Keratinocyte (primary cell): Measurements from ENCODE around the gene TCP10L. TPM values are rescaled to one million over a fixed set of nuclear protein-coding genes. Genes with fewer than 3 reads are reported as not detected.

Experiments
- DNase-seq: peaks from one replicate; pipeline ENCODE4 v3.0.0-alpha.2; 2011; ENCODE audit warnings: low read depth, missing footprints, low spot score
- FAIRE-seq: peaks from 2 replicates; lab custom pipeline; 2011; peaks lifted over from hg19 to GRCh38; lab: Jason Lieb, UNC
- H2AFZ ChIP-seq: 2 replicates; pipeline ENCODE4 v1.6.0; 2012; ENCODE audit warnings: low read length, control low read depth, inconsistent platforms; ENCODE audit not compliant: control insufficient read depth
- H3K27ac ChIP-seq: 2 replicates; pipeline ENCODE4 v1.5.1; 2011; ENCODE audit warnings: low read length; ENCODE audit not compliant: control insufficient read depth, insufficient read depth
- H3K27me3 ChIP-seq: 3 replicates; pipeline ENCODE4 v1.6.0; 2011; ENCODE audit warnings: low read length; ENCODE audit not compliant: control insufficient read depth, insufficient read depth; ENCODE audit errors: extremely low read depth
- H3K36me3 ChIP-seq, 2 experiments: 2 replicates in 1 of 2; 3 replicates in 1 of 2; pipeline ENCODE4 v1.5.1; 2011; ENCODE audit warnings: low read length in 2 of 2, mild to moderate bottlenecking in 1 of 2; ENCODE audit not compliant: control insufficient read depth in 2 of 2, insufficient read depth in 2 of 2; ENCODE audit errors: extremely low read depth in 1 of 2
- H3K4me1 ChIP-seq: 3 replicates; pipeline ENCODE4 v1.5.1; 2011; ENCODE audit warnings: low read length; ENCODE audit not compliant: control insufficient read depth, insufficient read depth; ENCODE audit errors: extremely low read depth
- H3K4me2 ChIP-seq: 3 replicates; pipeline ENCODE4 v1.6.0; 2011; ENCODE audit warnings: low read depth, low read length; ENCODE audit not compliant: control insufficient read depth, insufficient read depth; ENCODE audit errors: extremely low read depth
- H3K4me3 ChIP-seq, 3 experiments: fragments of 200-600 bp in 1 of 3; sonication (generic) in 1 of 3; 2 replicates in 2 of 3; 3 replicates in 1 of 3; pipeline ENCODE4 v1.5.1; 2011 to 2016; ENCODE audit warnings: low read length in 3 of 3, mild to moderate bottlenecking in 3 of 3, control low read depth in 2 of 3, inconsistent platforms in 1 of 3, low read depth in 1 of 3, mixed read lengths in 1 of 3, mixed run types in 1 of 3, moderate library complexity in 1 of 3; ENCODE audit not compliant: control insufficient read depth in 2 of 3, insufficient read depth in 2 of 3; ENCODE audit errors: extremely low read depth in 1 of 3
- H3K79me2 ChIP-seq: 2 replicates; pipeline ENCODE4 v1.6.0; 2012; ENCODE audit warnings: low read length; ENCODE audit not compliant: control insufficient read depth, insufficient read depth
- H3K9ac ChIP-seq: 3 replicates; pipeline ENCODE4 v1.6.0; 2011; ENCODE audit warnings: low read length; ENCODE audit not compliant: control insufficient read depth, insufficient read depth; ENCODE audit errors: extremely low read depth
- H3K9me1 ChIP-seq: 3 replicates; pipeline ENCODE4 v1.6.0; 2011; ENCODE audit warnings: low read length; ENCODE audit not compliant: control insufficient read depth, insufficient read depth; ENCODE audit errors: extremely low read depth
- H3K9me3 ChIP-seq: 2 replicates; pipeline ENCODE4 v1.5.1; 2012; ENCODE audit warnings: low read depth, low read length; ENCODE audit not compliant: control insufficient read depth
- H4K20me1 ChIP-seq: 3 replicates; pipeline ENCODE4 v1.6.0; 2011; ENCODE audit warnings: low read length; ENCODE audit not compliant: control insufficient read depth, insufficient read depth; ENCODE audit errors: extremely low read depth
- CTCF ChIP-seq, 3 experiments: IDR thresholded peaks in 1 of 3; conservative IDR thresholded peaks in 1 of 3; optimal IDR thresholded peaks in 1 of 3; 2 replicates in 2 of 3; 3 replicates in 1 of 3; pipeline versions ENCODE3 to v1.5.1; 2011; ENCODE audit warnings: low read length in 3 of 3, mild to moderate bottlenecking in 3 of 3, moderate library complexity in 2 of 3, control low read depth in 1 of 3, inconsistent platforms in 1 of 3; ENCODE audit not compliant: insufficient read depth in 2 of 3; ENCODE audit errors: extremely low read depth in 1 of 3
- EZH2 ChIP-seq: IDR thresholded peaks from one replicate; pipeline ENCODE4 v1.6.1; 2012; ENCODE audit warnings: inconsistent platforms, mild to moderate bottlenecking, low read length, moderate library complexity
- dilution Hi-C: fragments of 300-500 bp; cut with MboI; formaldehyde crosslinking; loops from one replicate; pipeline ENCODE4 v1.7.0; 2020; ENCODE audit warnings: low sequenced_read_pairs; ENCODE audit not compliant: extremely low pct_ligation_motif_present
- polyA plus RNA-seq, 5 experiments: library from polyadenylated mRNA; depleted of rRNA in 3 of 5; stranded (reverse) in 3 of 5; stranded (forward) in 1 of 5; unstranded in 1 of 5; fragments of >200 nt; gene quantifications; 1 replicate in 1 of 5; 2 replicates in 3 of 5; 3 replicates in 1 of 5; pipeline versions ENCODE4 v1.2.1 to v1.2.3, GENCODE V29; 2011 to 2012; ENCODE audit warnings: missing spikeins in 2 of 5, low read depth in 1 of 5, low replicate concordance in 1 of 5

Gene TCP10L
- polyA plus RNA-seq, 1 donor (not counting 4 experiments of a cell fraction or from before 2014, with no cell fraction given): 0.25 TPM

DNA sequence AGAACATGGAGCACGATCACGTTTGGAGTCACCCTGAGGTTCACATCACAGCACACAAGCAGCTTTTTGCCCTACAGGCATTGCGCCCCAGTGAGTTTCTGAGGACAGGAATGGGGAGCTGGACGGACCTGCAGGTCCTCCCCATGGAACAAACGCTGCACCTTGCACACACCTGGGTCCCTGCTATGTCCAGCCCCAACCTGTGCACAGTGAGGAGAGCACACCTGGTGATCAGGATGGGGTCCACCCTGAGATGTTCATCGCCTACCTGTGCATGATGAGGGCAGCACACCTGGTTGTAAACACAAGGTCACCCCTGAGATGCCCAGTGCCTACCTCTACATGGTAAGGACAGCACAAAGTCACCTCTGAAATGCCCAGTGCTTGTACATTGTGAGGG, 45.9 kb downstream of the TCP10L start:
- H2AFZ ChIP-seq: no peak overlapping the region
- H3K4me2 ChIP-seq: no peak overlapping the region
- no peaks in the 10 kb centered on the region for H3K27me3 ChIP-seq
- no peaks in the 10 kb centered on the region for H3K9me1 ChIP-seq
- no peaks in the 10 kb centered on the region for H3K4me1 ChIP-seq
- no peak overlapping the region for H3K27ac ChIP-seq
- no peak for TF ChIP-seq CTCF (optimal IDR thresholded peaks at IDR 0.05 in 1 of 3, IDR thresholded peaks at IDR 0.05 in 1 of 3, conservative IDR thresholded peaks at IDR 0.05 in 1 of 3; ENCODE audit: extremely low read depth in 1 of 3, insufficient read depth in 2 of 3, low read length in 3 of 3)
- no peaks in the 10 kb centered on the region for H4K20me1 ChIP-seq
- no peak overlapping the region for H3K4me3 ChIP-seq
- dilution Hi-C loops: no loop called here
- no peaks in the 10 kb centered on the region for H3K9me3 ChIP-seq
- H3K9ac ChIP-seq: no peak overlapping the region
- DNase-seq: no peak
- H3K36me3 ChIP-seq: no peaks in the 10 kb centered on the region
- no peak for FAIRE-seq
- H3K79me2 ChIP-seq: no peaks in the 10 kb centered on the region

DNA sequence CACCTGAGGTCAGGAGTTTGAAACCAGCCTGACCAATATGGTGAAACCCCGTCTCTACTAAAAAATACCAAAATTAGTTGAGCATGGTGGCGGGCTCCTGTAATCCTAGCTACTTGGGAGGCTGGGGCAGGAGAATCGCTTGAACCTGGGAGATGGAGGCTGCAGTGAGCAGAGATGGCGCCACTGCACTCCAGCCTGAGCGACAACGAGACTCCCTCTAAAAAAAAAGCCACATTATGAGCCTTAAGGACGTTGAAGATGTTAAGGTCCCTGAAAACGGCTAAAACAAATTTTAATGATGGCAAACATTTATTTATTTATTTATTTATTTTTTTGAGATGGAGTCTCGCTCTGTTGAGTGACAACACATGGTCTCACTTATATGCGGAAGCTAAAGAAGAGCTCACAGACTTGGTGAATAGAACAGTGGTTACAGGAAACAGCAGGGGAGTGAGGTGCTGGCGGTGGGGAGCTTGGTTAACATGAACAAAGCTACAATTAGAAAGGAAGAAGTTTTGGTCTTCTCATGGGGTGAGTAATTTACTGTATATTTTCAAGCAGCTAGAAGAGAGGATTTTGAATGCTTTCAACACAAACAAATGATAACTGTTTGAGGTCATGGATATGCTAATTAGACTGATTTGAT, 47.1 kb downstream of the TCP10L start:
- FAIRE-seq (no peak), DNase-seq (no peak)
- Histone ChIP-seq H3K9ac (no peak overlapping the region), H3K79me2 (no peaks in the 10 kb centered on the region), H3K36me3 (no peaks in the 10 kb centered on the region), H3K4me2 (no peak overlapping the region), H3K9me3 (no peaks in the 10 kb centered on the region), H3K4me3 (no peak overlapping the region), H2AFZ (no peak overlapping the region), H3K4me1 (no peaks in the 10 kb centered on the region), H3K9me1 (no peaks in the 10 kb centered on the region), H3K27ac (no peak overlapping the region), H4K20me1 (no peaks in the 10 kb centered on the region), H3K27me3 (no peaks in the 10 kb centered on the region)
- TF ChIP-seq EZH2: no peak
- TF ChIP-seq CTCF (optimal IDR thresholded peaks at IDR 0.05 in 1 of 3, IDR thresholded peaks at IDR 0.05 in 1 of 3, conservative IDR thresholded peaks at IDR 0.05 in 1 of 3; ENCODE audit: extremely low read depth in 1 of 3, insufficient read depth in 2 of 3, low read length in 3 of 3): no peak
- dilution Hi-C loops: no loop called here
